GM18505 (cell line): ENCODE measurements around the gene FCRL5.

Experiments
- ATAC-seq: cut with Tn5 transposase; IDR thresholded peaks from one replicate; pipeline ENCODE4 v1.9.1; 2021; ENCODE audit not compliant: unreplicated experiment
- POLR2A ChIP-seq: IDR thresholded peaks from 4 replicates; pipeline ENCODE4 v1.6.1; 2011; ENCODE audit warnings: borderline replicate concordance; ENCODE audit not compliant: insufficient read depth, insufficient read length; ENCODE audit errors: extremely low read depth

FCRL5 gene

GRCh38 chr1:157551694-157552693 lies at the start of gene FCRL5:
Gene FCRL5 (minus strand): TSS chr1:157552515. CDS start chr1:157552362, 153 bp downstream.
- TF ChIP-seq POLR2A = no peak
- ATAC-seq = peak; percentile 70

- ATAC-seq = no peak
- no peak for TF ChIP-seq POLR2A
Observed at GRCh38 chr1:157600236-157600635, 47.9 kb upstream of the FCRL5 start.

GRCh38 chr1:157597959-157598667 lies 45.8 kb upstream of the FCRL5 start, which contains the start of gene FCRL4:
Gene FCRL4 (minus strand): TSS chr1:157598085. CDS start chr1:157597944, 141 bp downstream.
- no peak for TF ChIP-seq POLR2A
- ATAC-seq = peak; percentile 55

GRCh38 chr1:157596384-157596783 lies 44.1 kb upstream of the FCRL5 start:
- TF ChIP-seq POLR2A = no peak
- ATAC-seq = no peak

GRCh38 chr1:157595356-157595755 lies 43.0 kb upstream of the FCRL5 start:
- TF ChIP-seq POLR2A = no peak
- peak; percentile 54 for ATAC-seq

GRCh38 chr1:157585984-157586383 lies 33.7 kb upstream of the FCRL5 start:
- TF ChIP-seq POLR2A = no peak
- ATAC-seq = no peak

- no peak for TF ChIP-seq POLR2A
- ATAC-seq = no peak
Observed at GRCh38 chr1:157584503-157584902, 32.2 kb upstream of the FCRL5 start.

GRCh38 chr1:157580828-157581210 lies 28.5 kb upstream of the FCRL5 start:
- ATAC-seq = no peak
- TF ChIP-seq POLR2A = no peak

GRCh38 chr1:157580179-157580827 lies 28.0 kb upstream of the FCRL5 start:
- TF ChIP-seq POLR2A = no peak
- ATAC-seq = no peak

- TF ChIP-seq POLR2A = no peak
- ATAC-seq = no peak
Observed at GRCh38 chr1:157577420-157577819, 25.1 kb upstream of the FCRL5 start.

GRCh38 chr1:157575744-157576143 lies 23.4 kb upstream of the FCRL5 start:
- peak; percentile 54 for ATAC-seq
- TF ChIP-seq POLR2A = no peak

- no peak for TF ChIP-seq POLR2A
- ATAC-seq = no peak
Observed at GRCh38 chr1:157574836-157575235, 22.5 kb upstream of the FCRL5 start.

- no peak for ATAC-seq
- TF ChIP-seq POLR2A = no peak
Observed at GRCh38 chr1:157566484-157567300, 14.4 kb upstream of the FCRL5 start.

- ATAC-seq = peak; percentile 52
- TF ChIP-seq POLR2A = no peak
Observed at GRCh38 chr1:157562515-157562914, 10.2 kb upstream of the FCRL5 start.
